Measurements from ENCODE around the gene TMEM59L. TPM values are rescaled to one million over a fixed set of nuclear protein-coding genes. Genes with fewer than 3 reads are reported as not detected.

Gene TMEM59L
- total and polyA plus RNA-seq, 2 donors from 2014 or later, result 1.5 to 5.9 TPM

- DNase-seq, result no peak
- FAIRE-seq, result no peak
- H3K27ac ChIP-seq (ENCODE audit: low read depth in 2 of 2, low read length in 2 of 2), result no peak overlapping the region
- H3K4me3 ChIP-seq (ENCODE audit: low read length in 3 of 3), result no peak overlapping the region
- intact Hi-C loops (cut with DNase I), result no loop called here
- H3K36me3 ChIP-seq (ENCODE audit: control insufficient read depth in 2 of 3, insufficient read depth in 3 of 3, low read length in 3 of 3), result no peaks in the 10 kb centered on the region
- TF ChIP-seq, protein P1, sequence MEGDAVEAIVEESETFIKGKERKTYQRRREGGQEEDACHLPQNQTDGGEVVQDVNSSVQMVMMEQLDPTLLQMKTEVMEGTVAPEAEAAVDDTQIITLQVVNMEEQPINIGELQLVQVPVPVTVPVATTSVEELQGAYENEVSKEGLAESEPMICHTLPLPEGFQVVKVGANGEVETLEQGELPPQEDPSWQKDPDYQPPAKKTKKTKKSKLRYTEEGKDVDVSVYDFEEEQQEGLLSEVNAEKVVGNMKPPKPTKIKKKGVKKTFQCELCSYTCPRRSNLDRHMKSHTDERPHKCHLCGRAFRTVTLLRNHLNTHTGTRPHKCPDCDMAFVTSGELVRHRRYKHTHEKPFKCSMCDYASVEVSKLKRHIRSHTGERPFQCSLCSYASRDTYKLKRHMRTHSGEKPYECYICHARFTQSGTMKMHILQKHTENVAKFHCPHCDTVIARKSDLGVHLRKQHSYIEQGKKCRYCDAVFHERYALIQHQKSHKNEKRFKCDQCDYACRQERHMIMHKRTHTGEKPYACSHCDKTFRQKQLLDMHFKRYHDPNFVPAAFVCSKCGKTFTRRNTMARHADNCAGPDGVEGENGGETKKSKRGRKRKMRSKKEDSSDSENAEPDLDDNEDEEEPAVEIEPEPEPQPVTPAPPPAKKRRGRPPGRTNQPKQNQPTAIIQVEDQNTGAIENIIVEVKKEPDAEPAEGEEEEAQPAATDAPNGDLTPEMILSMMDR (IDR thresholded peaks at IDR 0.05; ENCODE audit: borderline replicate concordance, extremely low read depth, insufficient read depth), result no peak
- H3K4me1 ChIP-seq (ENCODE audit: control insufficient read depth in 2 of 3, insufficient read depth in 2 of 3, low read depth in 1 of 3, low read length in 3 of 3), result peaks cover 0 to 2% (median 0%) of the 10 kb centered on the region in 3 donors
- peaks cover 4% of the 10 kb centered on the region for H3K27me3 ChIP-seq (ENCODE audit: control insufficient read depth, insufficient read depth, low read length)
- no peaks in the 10 kb centered on the region for H3K9me3 ChIP-seq (ENCODE audit: control insufficient read depth in 2 of 3, insufficient read depth in 1 of 3, low read length in 3 of 3)
- no peak overlapping the region for H3K9ac ChIP-seq (ENCODE audit: low read length in 3 of 3)
Observed at GRCh38 chr19:18617562-18617961, 4.9 kb downstream of the TMEM59L start.

DNA sequence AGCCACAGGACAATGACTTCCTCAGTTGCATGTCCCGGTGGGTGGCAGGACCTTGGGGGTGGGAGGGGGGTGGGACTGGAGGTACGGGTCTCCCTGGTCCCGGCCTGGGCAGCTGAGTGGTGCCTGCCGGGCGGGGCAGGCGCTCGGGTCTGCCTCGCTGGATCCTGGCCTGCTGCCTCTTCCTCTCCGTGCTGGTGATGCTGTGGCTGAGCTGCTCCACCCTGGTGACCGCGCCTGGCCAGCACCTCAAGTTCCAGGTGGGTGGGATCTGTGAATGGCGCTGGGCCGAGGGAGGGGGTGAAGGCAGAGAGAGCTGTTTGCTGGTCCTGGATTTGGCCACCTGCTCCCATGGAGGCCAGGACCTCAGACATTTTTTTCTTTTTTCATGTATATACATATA lies 5.6 kb downstream of the TMEM59L start:
- no peak overlapping the region for H3K27ac ChIP-seq (ENCODE audit: low read depth in 2 of 2, low read length in 2 of 2)
- FAIRE-seq (no peak), DNase-seq (no peak)
- H3K9ac ChIP-seq (ENCODE audit: low read length in 3 of 3), result no peak overlapping the region
- H3K36me3 ChIP-seq (ENCODE audit: control insufficient read depth in 2 of 3, insufficient read depth in 3 of 3, low read length in 3 of 3), result no peaks in the 10 kb centered on the region
- intact Hi-C loops (cut with DNase I), result no loop called here
- H3K9me3 ChIP-seq (ENCODE audit: control insufficient read depth in 2 of 3, insufficient read depth in 1 of 3, low read length in 3 of 3), result no peaks in the 10 kb centered on the region
- TF ChIP-seq, protein P1 (IDR thresholded peaks at IDR 0.05; ENCODE audit: borderline replicate concordance, extremely low read depth, insufficient read depth), result no peak
- no peak overlapping the region for H3K4me3 ChIP-seq (ENCODE audit: low read length in 3 of 3)
- peaks cover 3% of the 10 kb centered on the region for H3K27me3 ChIP-seq (ENCODE audit: control insufficient read depth, insufficient read depth, low read length)
- no peaks in the 10 kb centered on the region for H3K4me1 ChIP-seq (ENCODE audit: control insufficient read depth in 2 of 3, insufficient read depth in 2 of 3, low read depth in 1 of 3, low read length in 3 of 3)

DNA sequence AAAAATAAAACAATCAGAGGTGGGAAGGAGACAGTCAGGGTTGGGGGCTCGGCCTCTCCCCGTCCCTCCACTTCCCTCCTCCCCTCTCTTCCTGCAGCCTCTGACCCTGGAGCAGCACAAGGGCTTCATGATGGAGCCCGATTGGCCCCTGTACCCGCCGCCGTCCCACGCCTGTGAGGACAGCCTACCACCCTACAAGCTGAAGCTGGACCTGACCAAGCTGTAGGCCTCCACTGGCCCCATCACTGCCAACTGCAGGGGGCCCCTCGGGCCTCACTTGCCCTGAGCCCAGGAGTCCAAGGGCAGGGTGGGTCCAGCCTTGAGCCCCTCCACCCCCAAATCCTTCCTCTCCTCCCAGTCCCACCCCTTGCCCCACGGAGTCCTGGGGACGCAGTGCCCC lies 7.6 kb downstream of the TMEM59L start:
- TF ChIP-seq, protein P1 (IDR thresholded peaks at IDR 0.05; ENCODE audit: borderline replicate concordance, extremely low read depth, insufficient read depth), result no peak
- H3K4me3 ChIP-seq (ENCODE audit: low read length in 3 of 3), result no peak overlapping the region
- no peaks in the 10 kb centered on the region for H3K27me3 ChIP-seq (ENCODE audit: control insufficient read depth, insufficient read depth, low read length)
- DNase-seq, result no peak
- no peak for FAIRE-seq
- H3K27ac ChIP-seq (ENCODE audit: low read depth in 2 of 2, low read length in 2 of 2), result no peak overlapping the region
- no peaks in the 10 kb centered on the region for H3K4me1 ChIP-seq (ENCODE audit: control insufficient read depth in 2 of 3, insufficient read depth in 2 of 3, low read depth in 1 of 3, low read length in 3 of 3)
- intact Hi-C loops (cut with DNase I), result no loop called here
- no peak overlapping the region for H3K9ac ChIP-seq (ENCODE audit: low read length in 3 of 3)
- no peaks in the 10 kb centered on the region for H3K9me3 ChIP-seq (ENCODE audit: control insufficient read depth in 2 of 3, insufficient read depth in 1 of 3, low read length in 3 of 3)
- H3K36me3 ChIP-seq (ENCODE audit: control insufficient read depth in 2 of 3, insufficient read depth in 3 of 3, low read length in 3 of 3), result no peaks in the 10 kb centered on the region

GRCh38 chr19:18620902-18621301 lies 8.2 kb downstream of the TMEM59L start:
- no peaks in the 10 kb centered on the region for H3K27me3 ChIP-seq (ENCODE audit: control insufficient read depth, insufficient read depth, low read length)
- no peak overlapping the region for H3K27ac ChIP-seq (ENCODE audit: low read depth in 2 of 2, low read length in 2 of 2)
- H3K4me1 ChIP-seq (ENCODE audit: control insufficient read depth in 2 of 3, insufficient read depth in 2 of 3, low read depth in 1 of 3, low read length in 3 of 3), result no peaks in the 10 kb centered on the region
- no peak overlapping the region for H3K4me3 ChIP-seq (ENCODE audit: low read length in 3 of 3)
- TF ChIP-seq, protein P1 (IDR thresholded peaks at IDR 0.05; ENCODE audit: borderline replicate concordance, extremely low read depth, insufficient read depth), result no peak
- no peak for DNase-seq
- no peak for FAIRE-seq
- no peaks in the 10 kb centered on the region for H3K36me3 ChIP-seq (ENCODE audit: control insufficient read depth in 2 of 3, insufficient read depth in 3 of 3, low read length in 3 of 3)
- no peak overlapping the region for H3K9ac ChIP-seq (ENCODE audit: low read length in 3 of 3)
- intact Hi-C loops (cut with DNase I), result no loop called here
- no peaks in the 10 kb centered on the region for H3K9me3 ChIP-seq (ENCODE audit: control insufficient read depth in 2 of 3, insufficient read depth in 1 of 3, low read length in 3 of 3)

Measured in kidney (tissue), 14 donors.